ENCODE data around the gene ANAPC7.
"Not testable (repeated sequence)": the region's sequence is repeated elsewhere in the genome, so short reads cannot be mapped to it uniquely, and the experiment has no call there.

The ANAPC7 gene, protein sequence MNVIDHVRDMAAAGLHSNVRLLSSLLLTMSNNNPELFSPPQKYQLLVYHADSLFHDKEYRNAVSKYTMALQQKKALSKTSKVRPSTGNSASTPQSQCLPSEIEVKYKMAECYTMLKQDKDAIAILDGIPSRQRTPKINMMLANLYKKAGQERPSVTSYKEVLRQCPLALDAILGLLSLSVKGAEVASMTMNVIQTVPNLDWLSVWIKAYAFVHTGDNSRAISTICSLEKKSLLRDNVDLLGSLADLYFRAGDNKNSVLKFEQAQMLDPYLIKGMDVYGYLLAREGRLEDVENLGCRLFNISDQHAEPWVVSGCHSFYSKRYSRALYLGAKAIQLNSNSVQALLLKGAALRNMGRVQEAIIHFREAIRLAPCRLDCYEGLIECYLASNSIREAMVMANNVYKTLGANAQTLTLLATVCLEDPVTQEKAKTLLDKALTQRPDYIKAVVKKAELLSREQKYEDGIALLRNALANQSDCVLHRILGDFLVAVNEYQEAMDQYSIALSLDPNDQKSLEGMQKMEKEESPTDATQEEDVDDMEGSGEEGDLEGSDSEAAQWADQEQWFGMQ

DNA sequence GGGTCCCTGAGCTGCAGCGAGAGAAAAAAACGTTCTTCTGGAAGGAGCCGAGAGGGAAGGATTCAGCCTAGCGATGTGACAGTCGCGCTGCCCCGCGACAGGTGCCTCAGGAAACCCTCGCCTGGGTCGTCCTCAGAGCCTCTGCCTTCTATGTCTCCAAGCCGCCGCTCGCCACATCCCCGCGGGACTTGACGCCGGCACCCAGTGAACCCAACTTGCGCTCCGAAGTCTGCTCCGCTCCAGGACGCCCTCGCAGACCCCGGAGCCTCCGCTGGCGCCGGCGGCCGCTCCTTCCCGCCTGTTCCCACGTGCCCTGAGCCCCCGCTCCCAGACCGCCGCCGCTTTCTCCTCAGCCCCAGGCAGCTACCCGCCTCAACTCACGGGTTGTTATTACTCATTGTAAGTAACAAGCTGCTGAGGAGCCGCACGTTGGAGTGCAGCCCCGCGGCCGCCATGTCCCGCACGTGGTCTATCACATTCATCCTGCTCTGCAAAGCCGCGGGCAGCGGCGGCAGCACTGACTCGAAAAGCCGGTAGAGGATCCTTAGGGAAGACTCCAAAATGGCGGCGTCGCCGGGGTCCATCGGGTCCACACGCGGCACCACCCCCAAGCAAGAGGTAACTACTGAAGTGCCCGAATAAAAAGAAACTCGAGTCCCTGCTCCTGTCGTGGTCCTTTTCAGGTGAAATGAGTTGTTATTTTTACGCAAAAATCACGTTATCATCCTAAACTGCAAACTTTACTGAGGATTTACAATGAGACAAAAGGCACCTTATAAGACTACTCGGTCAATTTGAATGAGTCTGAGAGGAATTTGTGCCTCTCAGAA lies at the start of gene ANAPC7:
ANAPC7 (minus strand) TSS at position 563 of the 830 bp plus-strand sequence; CDS start at position 482, 81 bp downstream.
- TF ChIP-seq, protein P1, sequence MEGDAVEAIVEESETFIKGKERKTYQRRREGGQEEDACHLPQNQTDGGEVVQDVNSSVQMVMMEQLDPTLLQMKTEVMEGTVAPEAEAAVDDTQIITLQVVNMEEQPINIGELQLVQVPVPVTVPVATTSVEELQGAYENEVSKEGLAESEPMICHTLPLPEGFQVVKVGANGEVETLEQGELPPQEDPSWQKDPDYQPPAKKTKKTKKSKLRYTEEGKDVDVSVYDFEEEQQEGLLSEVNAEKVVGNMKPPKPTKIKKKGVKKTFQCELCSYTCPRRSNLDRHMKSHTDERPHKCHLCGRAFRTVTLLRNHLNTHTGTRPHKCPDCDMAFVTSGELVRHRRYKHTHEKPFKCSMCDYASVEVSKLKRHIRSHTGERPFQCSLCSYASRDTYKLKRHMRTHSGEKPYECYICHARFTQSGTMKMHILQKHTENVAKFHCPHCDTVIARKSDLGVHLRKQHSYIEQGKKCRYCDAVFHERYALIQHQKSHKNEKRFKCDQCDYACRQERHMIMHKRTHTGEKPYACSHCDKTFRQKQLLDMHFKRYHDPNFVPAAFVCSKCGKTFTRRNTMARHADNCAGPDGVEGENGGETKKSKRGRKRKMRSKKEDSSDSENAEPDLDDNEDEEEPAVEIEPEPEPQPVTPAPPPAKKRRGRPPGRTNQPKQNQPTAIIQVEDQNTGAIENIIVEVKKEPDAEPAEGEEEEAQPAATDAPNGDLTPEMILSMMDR (IDR thresholded peaks at IDR 0.05) = peak; percentile 32; the same call in 1 of the 2 replicates
- TF ChIP-seq ZFX (IDR thresholded peaks at IDR 0.05; ENCODE audit: borderline replicate concordance) = no peak
- H3K27ac ChIP-seq = peak within 1 kb of the TSS; percentile 95

DNA sequence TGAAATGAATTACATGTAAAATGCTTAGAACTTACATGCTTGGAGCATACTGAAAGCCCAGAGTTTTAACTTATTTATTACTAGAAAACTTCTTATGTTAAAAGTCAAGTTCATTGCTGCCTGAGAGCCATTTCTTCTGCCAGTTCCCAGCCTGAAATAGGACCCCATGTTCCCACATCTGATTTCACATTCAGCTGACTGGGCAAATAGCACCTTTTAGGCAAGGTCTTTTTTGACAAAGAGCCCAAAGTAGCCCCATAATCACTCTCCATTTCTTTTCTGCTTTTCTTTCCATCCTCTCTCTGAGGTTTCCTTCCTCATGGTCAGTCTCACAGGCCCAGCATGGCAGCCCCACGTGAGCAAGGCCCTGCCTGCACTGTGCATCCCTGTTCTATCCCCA lies 47.8 kb upstream of the ANAPC7 start:
- TF ChIP-seq, protein P1 (IDR thresholded peaks at IDR 0.05) = no peak
- no peak for TF ChIP-seq ZFX (IDR thresholded peaks at IDR 0.05; ENCODE audit: borderline replicate concordance)
- peak overlapping the region; percentile 86 for H3K27ac ChIP-seq

DNA sequence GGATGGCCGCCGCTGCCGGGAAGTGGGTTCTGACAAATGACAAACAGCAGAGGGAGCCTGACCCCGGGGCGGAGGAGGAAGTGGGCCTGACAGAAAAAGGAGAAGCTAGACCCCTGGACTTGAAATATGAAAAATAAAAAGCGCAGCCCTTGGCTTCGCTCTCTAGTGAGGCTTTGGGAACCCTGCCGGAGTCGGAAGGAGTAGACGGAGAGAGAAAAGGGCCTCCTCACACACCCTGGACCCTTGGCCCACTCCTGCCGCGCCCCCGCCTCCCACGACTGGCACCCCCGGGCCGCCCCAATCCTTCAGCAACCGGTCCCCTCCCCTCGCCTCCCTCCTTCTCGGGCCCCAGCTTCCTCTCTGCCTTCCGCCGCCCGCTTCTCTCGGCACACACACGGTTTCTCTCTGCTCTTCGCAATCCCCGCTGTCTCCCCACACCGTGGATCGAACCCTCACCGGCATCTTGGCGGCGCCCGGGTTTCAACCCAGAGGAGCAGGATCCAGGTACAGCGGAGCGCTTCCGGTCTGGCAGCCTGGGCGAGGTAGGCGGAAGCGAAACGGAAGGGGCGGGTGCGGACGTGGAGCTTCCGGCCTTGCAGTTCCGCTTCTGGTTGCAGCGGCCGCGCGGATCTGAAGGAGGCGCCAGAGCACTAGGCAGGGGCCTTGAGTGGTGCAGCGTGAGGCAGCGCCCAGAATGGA lies 46.4 kb upstream of the ANAPC7 start, which contains the start of gene ARPC3:
ARPC3 (minus strand) TSS at position 539 of the 699 bp plus-strand sequence; CDS start at position 462, 77 bp downstream.
- no peak for TF ChIP-seq ZFX (IDR thresholded peaks at IDR 0.05; ENCODE audit: borderline replicate concordance)
- TF ChIP-seq, protein P1 (IDR thresholded peaks at IDR 0.05) = peak; percentile 97
- peak within 1 kb of the TSS; percentile 86 for H3K27ac ChIP-seq

DNA sequence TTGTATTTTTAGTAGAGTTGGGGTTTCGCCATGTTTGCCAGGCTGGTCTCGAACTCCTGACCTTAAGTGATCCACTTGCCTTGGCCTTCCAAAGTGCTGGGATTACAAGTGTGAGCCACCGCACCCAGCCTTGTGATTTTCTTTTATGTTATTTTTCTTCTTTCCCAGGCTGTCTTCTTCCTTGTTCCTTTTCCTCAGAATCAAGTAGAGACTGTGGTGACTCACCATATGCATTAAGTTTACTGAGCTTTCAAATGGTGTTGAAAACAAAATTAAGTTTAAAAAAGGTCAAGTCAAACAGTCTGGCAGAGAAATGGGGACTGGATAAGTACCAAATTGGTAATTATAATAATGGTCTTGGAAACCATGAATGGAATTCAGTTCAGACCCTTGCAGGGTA lies 40.9 kb upstream of the ANAPC7 start:
- no peak overlapping the region for H3K27ac ChIP-seq
- TF ChIP-seq, protein P1 (IDR thresholded peaks at IDR 0.05) = no peak
- no peak for TF ChIP-seq ZFX (IDR thresholded peaks at IDR 0.05; ENCODE audit: borderline replicate concordance)

DNA sequence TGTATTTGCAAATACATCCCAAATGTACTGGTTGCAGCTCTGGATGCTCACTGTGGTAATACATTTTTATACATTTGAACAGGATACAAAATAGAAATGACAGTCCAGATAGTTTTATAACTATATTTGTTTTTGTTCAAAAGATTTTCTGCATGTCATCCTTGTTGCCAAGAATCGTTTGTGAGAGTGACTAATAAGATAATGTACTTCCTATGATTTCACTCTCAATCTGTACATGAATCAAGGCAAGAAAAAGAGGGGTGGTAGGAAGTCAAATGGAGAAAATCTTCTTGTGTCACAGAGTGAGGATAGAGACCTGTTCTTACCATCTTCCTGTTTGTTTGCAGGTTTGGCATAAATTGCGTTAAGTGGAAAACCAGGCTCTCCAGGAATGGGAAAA lies 32.7 kb upstream of the ANAPC7 start:
- H3K27ac ChIP-seq = no peak overlapping the region
- TF ChIP-seq, protein P1 (IDR thresholded peaks at IDR 0.05) = no peak
- TF ChIP-seq ZFX (IDR thresholded peaks at IDR 0.05; ENCODE audit: borderline replicate concordance) = no peak

DNA sequence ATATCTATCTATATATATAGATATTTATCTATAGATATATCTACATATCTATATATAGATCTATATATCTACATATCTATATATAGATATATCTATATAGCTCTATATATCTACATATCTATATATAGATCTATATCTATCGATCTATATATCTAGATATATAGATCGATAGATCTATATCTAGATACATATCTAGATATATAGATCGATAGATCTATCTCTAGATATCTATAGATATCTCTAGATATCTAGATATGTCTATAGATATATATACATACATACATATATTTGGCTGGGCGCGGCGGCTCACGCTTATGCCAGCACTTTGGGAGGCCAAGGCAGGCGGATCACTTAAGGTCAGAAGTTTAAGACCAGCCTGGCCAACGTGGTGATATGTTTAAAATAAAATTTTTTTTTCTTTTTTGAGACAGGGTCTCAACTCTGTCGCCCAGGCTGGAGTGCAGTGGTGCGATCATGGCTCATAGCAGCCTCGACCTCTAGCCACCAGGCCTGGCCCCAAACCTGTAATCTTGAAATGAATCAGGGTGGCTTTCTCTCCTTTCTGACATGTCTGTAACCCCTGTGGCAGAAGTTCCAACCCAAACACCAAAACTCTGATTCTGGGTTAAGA lies 28.6 kb upstream of the ANAPC7 start:
- H3K27ac ChIP-seq = peak overlapping the region; percentile 51
- no peak for TF ChIP-seq ZFX (IDR thresholded peaks at IDR 0.05; ENCODE audit: borderline replicate concordance)
- TF ChIP-seq, protein P1 (IDR thresholded peaks at IDR 0.05) = no peak

DNA sequence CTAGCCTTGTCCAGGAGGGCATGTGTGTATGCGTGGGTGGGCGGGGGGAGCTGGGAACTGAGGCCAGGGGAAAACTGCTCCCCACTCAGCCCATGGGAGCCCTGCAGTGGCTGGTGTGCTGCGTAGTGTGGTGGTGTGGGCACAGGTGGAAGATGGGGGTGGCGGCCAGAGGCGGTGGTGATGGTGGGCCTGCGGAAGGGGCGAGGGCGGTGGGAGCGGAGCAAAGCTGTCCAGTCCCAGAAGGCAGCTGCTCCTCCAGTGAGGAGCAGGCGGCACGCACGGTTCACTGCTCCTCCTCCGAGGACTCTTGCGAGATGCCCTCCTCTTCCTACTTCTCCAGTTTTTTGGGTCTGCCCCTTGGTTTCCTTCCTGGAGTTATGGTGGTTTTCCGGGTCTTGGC lies 26.2 kb upstream of the ANAPC7 start:
- not testable (repeated sequence) for H3K27ac ChIP-seq
